ENCODE measurements around the gene SLC35A2. TPM values are rescaled to one million over a fixed set of nuclear protein-coding genes. Genes with fewer than 3 reads are reported as not detected.
"Not testable (repeated sequence)": the region's sequence is repeated elsewhere in the genome, so short reads cannot be mapped to it uniquely, and the experiment has no call there.

The SLC35A2 gene
- total RNA-seq, 1 experiment from 2014 or later: 12.7 TPM

DNA sequence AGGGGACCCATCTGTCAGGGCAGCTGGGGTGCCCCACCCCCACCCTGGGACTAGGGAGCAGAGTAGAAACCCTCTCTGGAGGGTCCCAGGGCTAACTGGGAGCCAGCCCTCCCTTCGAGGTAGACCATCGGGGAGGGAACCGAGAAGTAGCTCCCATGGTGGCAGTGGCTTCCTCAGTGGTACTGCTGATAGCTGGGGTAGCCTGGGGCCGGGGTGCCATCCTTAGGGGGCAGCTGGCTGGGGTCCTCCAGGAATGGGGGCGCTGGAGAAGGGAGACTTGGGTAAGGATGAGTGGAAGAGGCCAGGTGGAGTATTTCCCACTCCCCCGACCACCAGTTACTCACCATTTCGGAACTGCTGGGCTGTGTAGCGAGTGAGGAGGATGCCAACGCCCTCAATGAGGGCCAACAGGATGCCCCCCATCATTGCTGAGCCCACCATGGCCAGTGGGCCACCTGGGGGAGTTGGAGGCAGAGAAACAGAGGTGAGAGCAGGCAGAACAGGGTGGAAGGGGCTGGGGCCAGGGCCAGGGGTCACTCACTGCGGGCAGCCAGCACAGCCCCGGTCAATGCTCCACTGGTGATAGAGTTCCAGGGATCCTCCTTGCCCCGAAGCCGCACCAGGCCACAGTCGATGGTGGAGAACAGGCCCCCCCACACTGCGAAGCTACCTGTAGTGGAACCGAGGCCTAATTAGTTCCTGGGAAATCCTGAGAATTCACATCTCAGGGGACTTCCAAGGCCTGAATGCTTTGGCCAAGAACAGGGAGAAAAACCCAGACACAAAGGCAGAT is 17.7 kb downstream of the SLC35A2 start:
- no peak overlapping the region for H3K27ac ChIP-seq (ENCODE audit: low read length)
- H3K4me2 ChIP-seq (ENCODE audit: low read depth, low read length, poor library complexity, severe bottlenecking): no peak overlapping the region
- no peak overlapping the region for H2AFZ ChIP-seq (ENCODE audit: low read length)
- no peaks in the 10 kb centered on the region for H3K27me3 ChIP-seq (ENCODE audit: low read length)
- peaks cover 6% of the 10 kb centered on the region; the same call in 1 of the 2 replicates for H4K20me1 ChIP-seq (ENCODE audit: insufficient read depth, low read depth, low read length)
- no peak overlapping the region for H3K4me3 ChIP-seq (ENCODE audit: low read length)
- no peak overlapping the region for H3K9ac ChIP-seq (ENCODE audit: low read length)
- DNase-seq: no peak
- peaks cover 21% of the 10 kb centered on the region for H3K4me1 ChIP-seq (ENCODE audit: low read length)
- H3K9me3 ChIP-seq (ENCODE audit: low read length): no peaks in the 10 kb centered on the region
- no peaks in the 10 kb centered on the region for H3K36me3 ChIP-seq (ENCODE audit: insufficient read depth, low read length)
- no peaks in the 10 kb centered on the region for H3K9me2 ChIP-seq (replicated peaks; ENCODE audit: insufficient read depth, low read length)
- peaks cover 13% of the 10 kb centered on the region for H3K79me2 ChIP-seq (ENCODE audit: low read length)

DNA sequence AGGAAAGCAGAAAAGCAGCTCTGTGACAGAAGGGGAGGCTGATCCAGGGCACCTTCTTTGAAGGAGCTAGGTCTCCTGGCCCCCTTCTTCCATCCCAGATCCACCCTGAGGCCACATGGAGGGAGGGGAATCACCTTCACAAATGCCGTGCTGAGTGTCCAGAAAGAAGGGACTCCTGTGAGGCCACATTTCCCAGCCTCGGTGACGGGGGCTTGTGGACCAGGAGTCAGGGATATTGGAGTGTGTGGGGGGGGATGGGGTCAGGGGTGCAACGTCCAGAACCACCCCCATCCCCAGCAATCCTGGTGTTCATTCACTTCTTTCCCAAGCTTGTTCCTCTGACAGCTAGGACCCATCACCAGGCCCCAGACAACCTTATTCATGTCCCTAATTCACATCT is 18.6 kb downstream of the SLC35A2 start:
- Histone ChIP-seq H3K36me3 (ENCODE audit: insufficient read depth, low read length) (no peaks in the 10 kb centered on the region), H3K4me2 (ENCODE audit: low read depth, low read length, poor library complexity, severe bottlenecking) (no peak overlapping the region), H4K20me1 (ENCODE audit: insufficient read depth, low read depth, low read length) (peaks cover 6% of the 10 kb centered on the region; the same call in 1 of the 2 replicates), H2AFZ (ENCODE audit: low read length) (no peak overlapping the region), H3K4me1 (ENCODE audit: low read length) (peaks cover 17% of the 10 kb centered on the region), H3K27me3 (ENCODE audit: low read length) (no peaks in the 10 kb centered on the region), H3K27ac (ENCODE audit: low read length) (no peak overlapping the region), H3K9me2 (replicated peaks; ENCODE audit: insufficient read depth, low read length) (no peaks in the 10 kb centered on the region), H3K9me3 (ENCODE audit: low read length) (no peaks in the 10 kb centered on the region), H3K4me3 (ENCODE audit: low read length) (no peak overlapping the region), H3K79me2 (ENCODE audit: low read length) (peaks cover 13% of the 10 kb centered on the region), H3K9ac (ENCODE audit: low read length) (no peak overlapping the region)
- DNase-seq: no peak

DNA sequence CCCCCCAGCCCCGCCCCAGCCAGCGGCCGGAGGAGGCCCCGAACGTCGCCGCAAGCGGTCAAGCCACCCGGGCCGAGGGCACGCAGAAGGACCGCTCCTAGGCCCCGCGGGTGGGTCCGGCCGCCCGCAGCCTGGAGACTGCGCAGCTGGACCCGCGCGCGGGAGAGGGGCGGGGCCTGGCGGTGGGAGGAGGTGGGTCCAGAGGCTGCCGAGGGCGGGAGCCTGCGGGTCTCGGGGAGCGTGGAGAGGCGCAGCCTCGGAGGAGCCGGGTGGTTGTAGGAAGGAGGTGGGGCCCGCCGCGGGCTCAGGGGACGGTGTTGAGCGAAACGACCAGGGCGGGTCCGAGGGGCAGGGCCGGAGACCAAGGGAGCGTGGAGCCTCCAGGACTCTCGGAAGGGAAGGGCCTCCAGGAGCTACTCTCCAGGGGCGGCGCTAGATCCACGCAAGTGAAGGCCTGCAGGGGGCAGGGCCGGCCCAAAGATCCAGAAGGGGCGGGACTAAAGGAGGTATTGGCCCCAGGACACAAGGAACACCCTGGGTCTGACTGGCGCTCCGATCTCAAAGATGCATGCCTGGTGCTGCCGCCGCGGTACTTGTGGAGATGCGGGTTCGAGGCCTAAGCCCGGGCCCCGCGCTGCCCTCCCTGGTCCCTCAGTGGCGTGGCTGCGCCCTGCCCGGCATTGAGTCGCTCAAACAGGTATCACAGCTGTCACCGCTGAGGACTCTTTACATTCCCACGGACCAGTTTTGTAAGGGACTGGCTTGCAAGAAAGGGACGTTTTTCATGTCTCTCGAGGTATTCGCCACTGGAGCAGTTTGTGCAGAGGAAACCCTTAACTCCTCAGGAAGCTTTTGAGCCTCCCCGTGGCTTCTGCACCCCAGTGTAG is 19.8 kb downstream of the SLC35A2 start:
- peak; percentile 79 for DNase-seq
- Histone ChIP-seq H3K4me2 (ENCODE audit: low read depth, low read length, poor library complexity, severe bottlenecking) (peak overlapping the region; percentile 66), H3K36me3 (ENCODE audit: insufficient read depth, low read length) (no peaks in the 10 kb centered on the region), H2AFZ (ENCODE audit: low read length) (no peak overlapping the region), H3K79me2 (ENCODE audit: low read length) (peaks cover 4% of the 10 kb centered on the region), H3K9me2 (replicated peaks; ENCODE audit: insufficient read depth, low read length) (no peaks in the 10 kb centered on the region), H4K20me1 (ENCODE audit: insufficient read depth, low read depth, low read length) (peaks cover 6% of the 10 kb centered on the region; the same call in 1 of the 2 replicates), H3K4me1 (ENCODE audit: low read length) (peaks cover 15% of the 10 kb centered on the region), H3K9ac (ENCODE audit: low read length) (peak overlapping the region; percentile 24), H3K27me3 (ENCODE audit: low read length) (no peaks in the 10 kb centered on the region), H3K9me3 (ENCODE audit: low read length) (no peaks in the 10 kb centered on the region), H3K27ac (ENCODE audit: low read length) (no peak overlapping the region), H3K4me3 (ENCODE audit: low read length) (peak overlapping the region; percentile 35)

DNA sequence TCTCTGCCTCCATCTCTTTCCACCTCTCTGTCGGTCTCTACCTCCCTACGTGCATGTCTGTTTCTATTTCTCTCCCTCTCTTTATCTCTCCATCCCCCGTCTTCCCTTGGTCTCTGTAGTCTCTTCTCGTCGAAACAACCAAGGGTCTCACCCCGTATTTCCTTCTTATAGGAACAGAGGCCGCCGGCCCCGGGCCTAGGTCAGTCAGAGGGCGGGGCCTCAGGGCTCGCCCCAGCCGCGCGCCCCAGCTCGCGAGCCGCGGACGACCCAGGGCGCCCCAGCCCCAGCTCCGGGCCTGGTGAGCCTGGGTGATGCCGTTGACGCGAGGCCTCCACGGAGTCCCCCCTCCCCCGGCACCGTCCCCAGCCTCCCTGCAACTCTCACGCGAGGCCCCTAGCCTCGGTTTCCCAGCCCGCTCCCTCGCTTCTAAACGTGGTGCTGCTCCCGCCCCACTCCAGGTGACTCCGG is 20.5 kb downstream of the SLC35A2 start:
- Histone ChIP-seq H3K27me3 (ENCODE audit: low read length) (no peaks in the 10 kb centered on the region), H3K79me2 (ENCODE audit: low read length) (no peaks in the 10 kb centered on the region), H2AFZ (ENCODE audit: low read length) (no peak overlapping the region), H3K4me3 (ENCODE audit: low read length) (peak overlapping the region; percentile 35), H3K4me2 (ENCODE audit: low read depth, low read length, poor library complexity, severe bottlenecking) (peak overlapping the region; percentile 66), H3K27ac (ENCODE audit: low read length) (no peak overlapping the region), H3K36me3 (ENCODE audit: insufficient read depth, low read length) (no peaks in the 10 kb centered on the region), H3K4me1 (ENCODE audit: low read length) (peaks cover 11% of the 10 kb centered on the region), H3K9me3 (ENCODE audit: low read length) (no peaks in the 10 kb centered on the region), H3K9me2 (replicated peaks; ENCODE audit: insufficient read depth, low read length) (no peaks in the 10 kb centered on the region), H3K9ac (ENCODE audit: low read length) (peak overlapping the region; percentile 24), H4K20me1 (ENCODE audit: insufficient read depth, low read depth, low read length) (peaks cover 6% of the 10 kb centered on the region; the same call in 1 of the 2 replicates)
- DNase-seq: no peak

DNA sequence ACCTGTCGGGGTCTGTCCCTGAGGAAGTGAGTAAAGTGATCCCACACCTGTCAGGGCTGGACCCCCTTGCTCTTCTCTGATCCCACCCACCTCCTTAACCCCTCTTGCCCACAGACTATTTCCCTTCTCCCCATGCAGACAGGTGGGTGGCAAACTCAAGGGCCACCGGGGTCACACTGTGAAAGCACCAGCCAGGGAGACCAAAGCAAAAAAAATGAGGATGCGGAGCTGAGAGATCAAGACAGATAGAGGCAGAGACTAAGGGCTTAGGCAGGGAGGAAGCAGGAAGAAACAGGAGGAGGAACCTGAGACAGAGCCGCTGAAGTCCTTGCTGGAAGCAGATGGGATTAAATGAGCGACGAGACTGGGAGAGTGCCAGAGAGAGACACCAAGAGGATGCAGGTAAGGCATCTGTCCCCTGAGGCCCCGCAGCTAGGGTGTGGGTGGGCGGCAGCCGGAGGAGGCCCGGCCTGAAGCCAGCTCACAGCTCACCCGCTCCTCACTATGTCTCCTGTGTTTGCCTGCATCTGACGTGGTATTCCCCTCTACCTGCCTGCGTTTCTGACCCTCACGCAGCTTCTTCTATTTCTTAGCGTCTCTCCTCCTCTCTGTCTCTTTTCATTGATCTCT is 21.0 kb downstream of the SLC35A2 start:
- Histone ChIP-seq H3K9me2 (replicated peaks; ENCODE audit: insufficient read depth, low read length) (no peaks in the 10 kb centered on the region), H2AFZ (ENCODE audit: low read length) (no peak overlapping the region), H3K9ac (ENCODE audit: low read length) (no peak overlapping the region)

DNA sequence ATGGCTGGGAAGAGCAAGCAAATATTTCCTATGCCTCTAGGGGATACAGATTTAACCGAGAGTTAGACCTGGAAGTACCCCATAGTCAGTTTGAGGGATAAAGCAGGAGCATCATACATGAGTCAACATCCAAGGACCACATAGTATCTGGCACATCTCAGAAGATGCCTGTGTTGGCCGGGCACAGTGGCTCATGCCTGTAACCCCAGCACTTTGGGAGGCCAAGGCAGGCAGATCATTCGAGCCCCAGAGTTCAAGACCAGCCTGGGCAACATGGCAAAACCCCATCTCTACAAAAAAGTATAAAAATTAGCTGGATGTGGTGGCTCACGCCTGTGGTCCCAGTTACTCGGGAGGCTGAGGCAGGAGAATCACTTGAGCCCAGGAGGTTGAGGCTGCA is 24.9 kb downstream of the SLC35A2 start:
- H3K79me2 ChIP-seq (ENCODE audit: low read length); H3K4me2 ChIP-seq (ENCODE audit: low read depth, low read length, poor library complexity, severe bottlenecking); H3K9me3 ChIP-seq (ENCODE audit: low read length); H3K27ac ChIP-seq (ENCODE audit: low read length); H4K20me1 ChIP-seq (ENCODE audit: insufficient read depth, low read depth, low read length); H3K4me1 ChIP-seq (ENCODE audit: low read length); H3K27me3 ChIP-seq (ENCODE audit: low read length); H3K36me3 ChIP-seq (ENCODE audit: insufficient read depth, low read length); H3K4me3 ChIP-seq (ENCODE audit: low read length); H3K9ac ChIP-seq (ENCODE audit: low read length); H2AFZ ChIP-seq (ENCODE audit: low read length); DNase-seq; H3K9me2 ChIP-seq (replicated peaks; ENCODE audit: insufficient read depth, low read length): not testable (repeated sequence)

More for the DNA sequence above, 21.0 kb downstream of the SLC35A2 start:
- H3K4me2 ChIP-seq (ENCODE audit: low read depth, low read length, poor library complexity, severe bottlenecking): no peak overlapping the region
- no peak overlapping the region for H3K27ac ChIP-seq (ENCODE audit: low read length)
- no peak for DNase-seq
- no peaks in the 10 kb centered on the region for H3K36me3 ChIP-seq (ENCODE audit: insufficient read depth, low read length)
- H3K4me1 ChIP-seq (ENCODE audit: low read length): peaks cover 11% of the 10 kb centered on the region
- H4K20me1 ChIP-seq (ENCODE audit: insufficient read depth, low read depth, low read length): peaks cover 6% of the 10 kb centered on the region; the same call in 1 of the 2 replicates
- H3K4me3 ChIP-seq (ENCODE audit: low read length): no peak overlapping the region
- H3K9me3 ChIP-seq (ENCODE audit: low read length): no peaks in the 10 kb centered on the region
- no peaks in the 10 kb centered on the region for H3K27me3 ChIP-seq (ENCODE audit: low read length)
- no peaks in the 10 kb centered on the region for H3K79me2 ChIP-seq (ENCODE audit: low read length)

DNA sequence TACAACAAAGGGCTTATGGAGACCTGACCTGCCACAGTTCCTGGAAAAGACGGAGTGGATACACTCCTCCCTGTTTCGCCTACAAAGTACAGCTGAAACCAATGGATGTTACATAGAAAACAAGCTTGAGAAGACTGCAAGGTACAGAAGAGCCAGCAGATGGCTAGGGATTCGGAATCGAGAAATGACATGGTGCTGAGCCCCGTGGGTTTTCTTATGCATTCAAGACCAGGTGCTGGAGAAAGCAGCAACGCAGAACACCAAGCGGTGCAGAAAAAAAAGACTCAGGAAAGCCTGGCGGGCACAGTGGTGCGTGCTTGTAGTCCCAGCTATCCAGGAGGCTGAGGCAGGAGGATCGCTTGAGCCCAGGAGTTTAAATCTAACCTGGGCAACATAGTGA is 27.7 kb downstream of the SLC35A2 start:
- DNase-seq: no peak
- Histone ChIP-seq H3K4me1 (ENCODE audit: low read length) (no peaks in the 10 kb centered on the region), H3K27ac (ENCODE audit: low read length) (no peak overlapping the region), H3K9me2 (replicated peaks; ENCODE audit: insufficient read depth, low read length) (no peaks in the 10 kb centered on the region), H3K36me3 (ENCODE audit: insufficient read depth, low read length) (no peaks in the 10 kb centered on the region), H3K27me3 (ENCODE audit: low read length) (no peaks in the 10 kb centered on the region), H4K20me1 (ENCODE audit: insufficient read depth, low read depth, low read length) (no peaks in the 10 kb centered on the region), H3K79me2 (ENCODE audit: low read length) (no peaks in the 10 kb centered on the region), H2AFZ (ENCODE audit: low read length) (no peak overlapping the region), H3K4me2 (ENCODE audit: low read depth, low read length, poor library complexity, severe bottlenecking) (no peak overlapping the region), H3K4me3 (ENCODE audit: low read length) (no peak overlapping the region), H3K9me3 (ENCODE audit: low read length) (no peaks in the 10 kb centered on the region), H3K9ac (ENCODE audit: low read length) (no peak overlapping the region)

DNA sequence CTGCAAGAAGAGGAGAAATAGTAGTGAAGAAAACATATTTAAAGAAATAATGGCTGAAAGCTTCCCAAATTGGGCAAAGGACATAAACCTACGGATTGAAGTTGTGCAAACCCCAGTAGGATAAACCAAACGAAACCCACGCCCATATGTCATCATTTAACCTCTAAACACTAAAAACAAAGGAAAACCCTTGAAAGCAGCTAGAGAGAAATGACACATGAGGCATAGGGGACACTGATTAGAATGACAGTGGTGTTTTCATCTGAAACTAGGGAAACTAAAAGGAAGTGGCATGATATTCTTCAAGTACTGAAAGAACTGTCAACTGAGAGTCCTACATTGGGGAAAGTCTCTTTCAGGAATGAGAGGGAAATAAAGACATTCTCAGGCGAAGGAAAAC is 34.5 kb downstream of the SLC35A2 start:
- H3K27ac ChIP-seq (ENCODE audit: low read length): not testable (repeated sequence)

More for the DNA sequence above, 34.5 kb downstream of the SLC35A2 start:
- not testable (repeated sequence) for H3K79me2 ChIP-seq (ENCODE audit: low read length); H3K9ac ChIP-seq (ENCODE audit: low read length); H3K9me2 ChIP-seq (replicated peaks; ENCODE audit: insufficient read depth, low read length); H3K4me3 ChIP-seq (ENCODE audit: low read length); DNase-seq; H3K9me3 ChIP-seq (ENCODE audit: low read length); H3K36me3 ChIP-seq (ENCODE audit: insufficient read depth, low read length); H3K4me1 ChIP-seq (ENCODE audit: low read length); H2AFZ ChIP-seq (ENCODE audit: low read length); H3K27me3 ChIP-seq (ENCODE audit: low read length); H4K20me1 ChIP-seq (ENCODE audit: insufficient read depth, low read depth, low read length); H3K4me2 ChIP-seq (ENCODE audit: low read depth, low read length, poor library complexity, severe bottlenecking)
